Smooth muscle cell (in vitro differentiated cells): Measurements from ENCODE around the gene PDLIM7. TPM values are rescaled to one million over a fixed set of nuclear protein-coding genes. Genes with fewer than 3 reads are reported as not detected.
"Not testable (repeated sequence)": the region's sequence is repeated elsewhere in the genome, so short reads cannot be mapped to it uniquely, and the experiment has no call there.

ENCODE experiments used
- DNase-seq: peaks from one replicate; lab custom pipeline; 2025; ENCODE audit not compliant: unreplicated experiment; lab: John Stamatoyannopoulos, UW
- H2AFZ ChIP-seq: fragments of 200-600 bp; sonication (generic); 2 replicates; pipeline ENCODE4 v1.6.0; 2016; ENCODE audit warnings: antibody characterized with exemption, low read depth, mild to moderate bottlenecking
- H3F3A ChIP-seq: fragments of 200-600 bp; sonication (generic); 2 replicates; pipeline ENCODE4 v1.6.0; 2017; ENCODE audit warnings: antibody characterized with exemption, low read depth
- H3K27ac ChIP-seq: fragments of 200-600 bp; sonication (generic); 2 replicates; pipeline ENCODE4 v1.5.1; 2016; ENCODE audit warnings: low read depth, mild to moderate bottlenecking
- H3K27me3 ChIP-seq: fragments of 200-600 bp; sonication (generic); 2 replicates; pipeline ENCODE4 v1.6.1; 2016; ENCODE audit warnings: low read depth, mild to moderate bottlenecking
- H3K36me3 ChIP-seq: fragments of 200-600 bp; sonication (generic); 2 replicates; pipeline ENCODE4 v1.5.1; 2016; ENCODE audit warnings: low read depth
- H3K4me1 ChIP-seq: fragments of 200-600 bp; sonication (generic); 2 replicates; pipeline ENCODE4 v1.5.1; 2016; ENCODE audit warnings: low read depth
- H3K4me2 ChIP-seq: fragments of 200-600 bp; sonication (generic); 2 replicates; pipeline ENCODE4 v1.6.0; 2016; ENCODE audit warnings: mild to moderate bottlenecking
- H3K4me3 ChIP-seq: fragments of 200-600 bp; sonication (generic); 2 replicates; pipeline ENCODE4 v1.5.1; 2016; ENCODE audit warnings: mild to moderate bottlenecking
- H3K79me2 ChIP-seq: fragments of 200-600 bp; sonication (generic); 2 replicates; pipeline ENCODE4 v1.6.0; 2016; ENCODE audit warnings: low read depth, mild to moderate bottlenecking
- H3K9ac ChIP-seq: fragments of 200-600 bp; sonication (generic); 2 replicates; pipeline ENCODE4 v1.6.0; 2016; ENCODE audit warnings: low read depth
- H3K9me3 ChIP-seq: fragments of 200-600 bp; sonication (generic); replicated peaks from 2 replicates; pipeline ENCODE4 v1.5.1; 2016; ENCODE audit warnings: low read depth
- H4K20me1 ChIP-seq: fragments of 200-600 bp; sonication (generic); 2 replicates; pipeline ENCODE4 v1.6.0; 2016; ENCODE audit warnings: low read depth
- WGBS: methylation state at CpG from one replicate; pipeline ENCODE4 v1.1.7; 2016; ENCODE audit warnings: low lambda C conversion rate; 5-methylcytosine and 5-hydroxymethylcytosine counted together
- polyA plus RNA-seq: library from polyadenylated mRNA; unstranded; fragments of >200 nt; fragmentation: Nextera tagmentation; extraction: Ambion mirVana; gene quantifications from 2 replicates; pipeline ENCODE4 v1.2.1, GENCODE V29; 2016
- total RNA-seq: library from RNA; depleted of rRNA; stranded (reverse); fragments of >200 nt; gene quantifications from 2 replicates; pipeline ENCODE4 v1.2.3, GENCODE V29; 2014
- TF ChIP-seq, protein P1 (sequence below): fragments of 200-600 bp; sonication (generic); IDR thresholded peaks from 2 replicates; pipeline ENCODE4 v1.5.1; 2017; ENCODE audit warnings: borderline replicate concordance, mild to moderate bottlenecking, antibody characterized with exemption; ENCODE audit not compliant: insufficient read depth, poor library complexity, severe bottlenecking

Gene PDLIM7
- total and polyA plus RNA-seq, 2 experiments from 2014 or later = 235 to 511 TPM

DNA sequence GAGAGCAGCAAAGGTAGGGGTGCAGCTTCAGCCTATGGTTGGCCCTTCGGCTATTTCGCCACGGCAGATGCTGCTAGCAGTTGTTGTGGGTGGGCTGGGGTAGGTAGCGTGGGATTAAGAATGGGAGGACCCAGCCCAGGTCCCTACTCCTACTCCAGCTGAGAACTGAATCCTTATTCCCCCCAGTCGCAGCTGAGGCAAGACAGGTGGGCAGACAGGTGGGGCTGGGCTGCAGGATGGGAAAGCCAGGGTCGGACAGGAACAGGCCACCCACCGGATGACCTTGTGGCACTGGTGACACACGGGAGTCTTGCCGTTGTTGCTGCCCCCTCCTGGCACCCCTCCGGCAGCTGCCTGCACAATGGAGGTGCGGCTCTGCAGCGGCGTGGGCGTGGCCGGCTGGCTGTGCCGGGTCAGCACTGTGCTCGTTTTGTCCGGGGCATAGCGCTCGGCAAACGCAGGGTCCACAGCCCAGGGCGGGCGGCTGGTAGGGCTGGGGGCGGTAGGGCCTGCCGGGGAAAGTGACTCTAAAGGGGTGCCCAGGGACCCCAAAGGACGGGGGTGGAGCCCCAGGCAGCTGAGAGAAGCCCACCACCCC, 8.2 kb downstream of the PDLIM7 start:
- Histone ChIP-seq H3K9me3 (no peaks in the 10 kb centered on the region), H3K27ac (no peak overlapping the region), H3K4me1 (peaks cover 16% of the 10 kb centered on the region), H3K36me3 (no peaks in the 10 kb centered on the region), H3K79me2 (peaks cover 43% of the 10 kb centered on the region), H3K4me2 (no peak overlapping the region), H4K20me1 (peaks cover 100% of the 10 kb centered on the region), H3K9ac (no peak overlapping the region), H3K4me3 (no peak overlapping the region), H2AFZ (no peak overlapping the region), H3K27me3 (no peaks in the 10 kb centered on the region), H3F3A (peaks cover 50% of the 10 kb centered on the region)
- TF ChIP-seq, protein P1, sequence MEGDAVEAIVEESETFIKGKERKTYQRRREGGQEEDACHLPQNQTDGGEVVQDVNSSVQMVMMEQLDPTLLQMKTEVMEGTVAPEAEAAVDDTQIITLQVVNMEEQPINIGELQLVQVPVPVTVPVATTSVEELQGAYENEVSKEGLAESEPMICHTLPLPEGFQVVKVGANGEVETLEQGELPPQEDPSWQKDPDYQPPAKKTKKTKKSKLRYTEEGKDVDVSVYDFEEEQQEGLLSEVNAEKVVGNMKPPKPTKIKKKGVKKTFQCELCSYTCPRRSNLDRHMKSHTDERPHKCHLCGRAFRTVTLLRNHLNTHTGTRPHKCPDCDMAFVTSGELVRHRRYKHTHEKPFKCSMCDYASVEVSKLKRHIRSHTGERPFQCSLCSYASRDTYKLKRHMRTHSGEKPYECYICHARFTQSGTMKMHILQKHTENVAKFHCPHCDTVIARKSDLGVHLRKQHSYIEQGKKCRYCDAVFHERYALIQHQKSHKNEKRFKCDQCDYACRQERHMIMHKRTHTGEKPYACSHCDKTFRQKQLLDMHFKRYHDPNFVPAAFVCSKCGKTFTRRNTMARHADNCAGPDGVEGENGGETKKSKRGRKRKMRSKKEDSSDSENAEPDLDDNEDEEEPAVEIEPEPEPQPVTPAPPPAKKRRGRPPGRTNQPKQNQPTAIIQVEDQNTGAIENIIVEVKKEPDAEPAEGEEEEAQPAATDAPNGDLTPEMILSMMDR = no peak
- WGBS = 90% methylated on average over 23 of the region's 26 CpGs
- DNase-seq = no peak

DNA sequence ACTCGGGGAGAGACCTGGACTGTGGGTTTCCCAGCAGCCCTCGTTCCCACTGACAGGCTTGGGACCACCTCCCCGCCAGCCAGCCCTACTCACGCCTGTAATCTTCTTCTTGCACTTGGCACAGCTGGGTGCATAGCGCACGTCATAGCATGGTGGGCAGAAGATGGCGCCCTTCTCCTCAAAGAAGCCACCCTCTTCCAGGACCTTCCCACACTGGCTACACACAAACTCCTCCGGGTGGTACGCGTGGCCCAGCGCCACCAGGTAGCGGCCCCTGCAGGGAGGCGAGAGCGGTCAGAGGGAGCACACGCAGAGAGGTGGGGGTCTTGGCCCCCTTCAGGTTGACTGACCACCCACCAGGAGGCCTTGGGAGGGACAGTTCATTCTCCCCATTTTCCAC, 9.4 kb downstream of the PDLIM7 start:
- no peak overlapping the region for H3K27ac ChIP-seq
- no peaks in the 10 kb centered on the region for H3K36me3 ChIP-seq
- TF ChIP-seq, protein P1 = no peak
- no peak overlapping the region for H3K4me2 ChIP-seq
- no peaks in the 10 kb centered on the region for H3K9me3 ChIP-seq
- no peak overlapping the region for H3K4me3 ChIP-seq
- H2AFZ ChIP-seq = no peak overlapping the region
- 97% methylated on average over 15 of the region's 15 CpGs for WGBS
- no peak overlapping the region for H3K9ac ChIP-seq
- peaks cover 100% of the 10 kb centered on the region for H4K20me1 ChIP-seq
- H3K27me3 ChIP-seq = no peaks in the 10 kb centered on the region
- peaks cover 30% of the 10 kb centered on the region for H3K79me2 ChIP-seq
- H3F3A ChIP-seq = peaks cover 50% of the 10 kb centered on the region
- no peak for DNase-seq
- H3K4me1 ChIP-seq = peaks cover 6% of the 10 kb centered on the region

DNA sequence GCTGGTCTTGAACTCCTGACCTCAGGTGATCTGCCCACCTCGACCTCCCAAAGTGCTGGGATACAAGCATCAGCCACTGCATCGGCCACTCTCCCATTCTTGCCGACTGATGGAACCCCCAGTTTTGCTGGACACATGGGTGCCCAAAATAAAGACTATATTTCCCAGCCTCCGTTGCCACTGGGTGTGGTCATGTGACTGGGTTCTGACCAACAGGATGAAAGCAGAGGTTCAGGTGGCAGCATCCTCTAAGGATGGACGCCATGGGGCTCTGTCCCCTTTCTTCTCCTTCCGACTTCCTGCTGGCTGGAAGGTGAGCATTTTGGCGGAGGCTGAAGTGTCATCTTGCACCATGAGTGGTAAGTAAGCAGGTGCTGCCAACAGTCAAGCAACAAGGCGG, 10.3 kb downstream of the PDLIM7 start:
- no peaks in the 10 kb centered on the region for H3K27me3 ChIP-seq
- no peak overlapping the region for H3K9ac ChIP-seq
- peaks cover 6% of the 10 kb centered on the region for H3K4me1 ChIP-seq
- H3K79me2 ChIP-seq = peaks cover 22% of the 10 kb centered on the region
- no peaks in the 10 kb centered on the region for H3K36me3 ChIP-seq
- H3K4me2 ChIP-seq = no peak overlapping the region
- H2AFZ ChIP-seq = no peak overlapping the region
- no peak for DNase-seq
- WGBS = 100% methylated on average over 8 of the region's 8 CpGs
- no peak overlapping the region for H3K4me3 ChIP-seq
- TF ChIP-seq, protein P1 = no peak
- H3F3A ChIP-seq = peaks cover 47% of the 10 kb centered on the region
- H3K9me3 ChIP-seq = no peaks in the 10 kb centered on the region
- H3K27ac ChIP-seq = no peak overlapping the region
- peaks cover 100% of the 10 kb centered on the region for H4K20me1 ChIP-seq

DNA sequence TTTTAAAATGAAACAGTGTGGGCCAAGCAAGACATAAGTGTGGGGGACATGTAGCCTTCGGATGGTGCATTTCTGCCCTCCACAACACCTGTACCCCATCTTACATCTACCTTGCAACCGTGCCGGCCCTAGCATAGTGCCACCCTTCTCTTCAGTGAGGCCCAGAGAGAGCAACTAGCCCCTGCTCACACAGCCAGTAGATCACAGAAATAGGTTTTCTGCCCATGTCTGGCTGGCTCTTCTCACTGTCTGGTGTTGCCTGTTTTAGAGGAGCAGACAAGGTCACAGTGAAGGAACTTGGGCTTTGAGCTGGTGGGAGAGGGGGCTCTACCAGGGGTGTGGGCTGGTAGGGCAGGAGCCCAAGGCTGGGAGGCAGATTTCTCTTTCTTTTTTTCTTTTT, 11.1 kb downstream of the PDLIM7 start:
- Histone ChIP-seq H3K27me3 (no peaks in the 10 kb centered on the region), H4K20me1 (peaks cover 100% of the 10 kb centered on the region), H3K4me2 (no peak overlapping the region), H3K4me1 (peaks cover 5% of the 10 kb centered on the region), H3K36me3 (no peaks in the 10 kb centered on the region), H3K79me2 (peaks cover 20% of the 10 kb centered on the region), H3K9ac (no peak overlapping the region), H3K4me3 (no peak overlapping the region), H2AFZ (no peak overlapping the region), H3K9me3 (no peaks in the 10 kb centered on the region), H3K27ac (no peak overlapping the region), H3F3A (peaks cover 48% of the 10 kb centered on the region)
- no peak for DNase-seq
- TF ChIP-seq, protein P1 = no peak
- 98% methylated on average over 3 of the region's 3 CpGs for WGBS

DNA sequence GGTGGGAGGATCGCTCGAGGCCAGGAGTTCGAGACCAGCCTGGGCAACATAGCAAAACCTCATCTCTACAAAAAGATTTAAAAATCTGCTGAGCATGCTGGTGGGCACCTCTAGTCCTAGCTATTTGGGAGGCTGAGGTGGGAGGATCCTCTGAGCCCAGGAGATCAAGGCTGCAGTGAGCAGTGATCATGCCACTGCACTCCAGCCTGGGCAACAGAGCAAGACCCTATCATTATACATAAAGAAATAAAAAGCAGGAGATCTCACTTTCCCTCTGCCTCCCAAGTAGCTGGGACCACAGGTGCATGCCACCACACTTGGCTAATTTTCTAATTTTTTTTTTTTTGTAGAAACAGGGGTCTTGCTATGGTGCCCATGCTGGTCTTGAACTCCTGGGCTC, 11.7 kb downstream of the PDLIM7 start:
- not testable (repeated sequence) for H3K27me3 ChIP-seq, H3K36me3 ChIP-seq, H3K4me2 ChIP-seq, H3K9me3 ChIP-seq, H3K4me1 ChIP-seq, H3K9ac ChIP-seq, H2AFZ ChIP-seq, DNase-seq, H3K4me3 ChIP-seq
- peaks cover 99% of the 10 kb centered on the region for H4K20me1 ChIP-seq
- H3K27ac ChIP-seq = peak overlapping the region; percentile 16
- peaks cover 46% of the 10 kb centered on the region for H3F3A ChIP-seq
- H3K79me2 ChIP-seq = peaks cover 15% of the 10 kb centered on the region
- 94% methylated on average over 3 of the region's 3 CpGs for WGBS
